Activated CD4-positive, alpha-beta T cell treated with anti-CD3 and anti-CD28 coated beads, Interleukin-2, amount 10 ng/mL, durations not matched to agents 24 days and 14 days (primary cell): ENCODE data around the gene STIM2. TPM values are rescaled to one million over a fixed set of nuclear protein-coding genes. Genes with fewer than 3 reads are reported as not detected.
A peak's percentile ranks its signal among the peaks of the same experiment; 100 is the strongest.

ENCODE experiments used
- DNase-seq: peaks from one replicate; pipeline ENCODE4 v3.0.0; 2022
- H3K27ac Mint-ChIP-seq: one replicate; pipeline ENCODE4 v1.8.0; 2022; ENCODE audit warnings: mild to moderate bottlenecking, mixed read lengths
- H3K27me3 Mint-ChIP-seq: one replicate; pipeline ENCODE4 v1.8.0; 2022; ENCODE audit warnings: mixed read lengths
- H3K36me3 Mint-ChIP-seq: one replicate; pipeline ENCODE4 v1.8.0; 2022; ENCODE audit warnings: low read depth, mild to moderate bottlenecking, mixed read lengths
- H3K4me1 Mint-ChIP-seq: one replicate; pipeline ENCODE4 v1.8.0; 2021; ENCODE audit warnings: mixed read lengths
- H3K4me3 Mint-ChIP-seq: one replicate; pipeline ENCODE4 v1.8.0; 2022; ENCODE audit warnings: mild to moderate bottlenecking, moderate library complexity, mixed read lengths
- H3K9me3 Mint-ChIP-seq: one replicate; pipeline ENCODE4 v1.8.0; 2021; ENCODE audit warnings: mixed read lengths
- intact Hi-C: fragments of 100-400 bp; cut with micrococcal nuclease; formaldehyde crosslinking; loops from one replicate; pipeline ENCODE4 v1.15.1; 2023
- total RNA-seq: library from RNA; stranded (reverse); gene quantifications from 2 replicates; pipeline ENCODE4 v1.2.3, GENCODE V29; 2022

Gene STIM2
- total RNA-seq, 1 donor from 2014 or later: 46.0 TPM

- Mint-ChIP-seq H3K27me3 (no peaks in the 10 kb centered on the region), H3K4me3 (peak overlapping the region; percentile 17), H3K9me3 (no peaks in the 10 kb centered on the region), H3K4me1 (peaks cover 50% of the 10 kb centered on the region), H3K36me3 (peaks cover 14% of the 10 kb centered on the region), H3K27ac (no peak overlapping the region)
- intact Hi-C loops: loop anchor here (5.0 kb wide), 2 partner anchors 92 to 1003 kb away; partner anchors contain the start of gene SEL1L3
- no peak for DNase-seq
These were observed 4.3 kb downstream of the STIM2 start for GRCh38 chr4:26864899-26865298.

- Mint-ChIP-seq H3K36me3 (peaks cover 17% of the 10 kb centered on the region), H3K4me3 (peak overlapping the region; percentile 32), H3K27ac (peak overlapping the region; percentile 11), H3K27me3 (no peaks in the 10 kb centered on the region), H3K4me1 (peaks cover 55% of the 10 kb centered on the region), H3K9me3 (no peaks in the 10 kb centered on the region)
- intact Hi-C loops: no loop called here
- no peak for DNase-seq
These were observed 5.6 kb downstream of the STIM2 start for GRCh38 chr4:26866203-26866602.

- H3K27ac Mint-ChIP-seq: no peak overlapping the region
- intact Hi-C loops: no loop called here
These were observed 6.1 kb downstream of the STIM2 start for GRCh38 chr4:26866781-26867180.

GRCh38 chr4:26867914-26868684 lies 7.5 kb downstream of the STIM2 start:
- no peaks in the 10 kb centered on the region for H3K27me3 Mint-ChIP-seq
- intact Hi-C loops: no loop called here
- DNase-seq: no peak
- peaks cover 17% of the 10 kb centered on the region for H3K36me3 Mint-ChIP-seq
- peaks cover 64% of the 10 kb centered on the region for H3K4me1 Mint-ChIP-seq
- H3K4me3 Mint-ChIP-seq: peak overlapping the region; percentile 28
- no peaks in the 10 kb centered on the region for H3K9me3 Mint-ChIP-seq
- peak overlapping the region; percentile 2 for H3K27ac Mint-ChIP-seq

More at GRCh38 chr4:26866781-26867180, 6.1 kb downstream of the STIM2 start:
- Mint-ChIP-seq H3K4me3 (peak overlapping the region; percentile 2), H3K27me3 (no peaks in the 10 kb centered on the region), H3K9me3 (no peaks in the 10 kb centered on the region), H3K4me1 (peaks cover 61% of the 10 kb centered on the region), H3K36me3 (peaks cover 17% of the 10 kb centered on the region)
- no peak for DNase-seq

GRCh38 chr4:26870576-26871262 lies 10.1 kb downstream of the STIM2 start:
- Mint-ChIP-seq H3K9me3 (no peaks in the 10 kb centered on the region), H3K4me3 (no peak overlapping the region), H3K36me3 (peaks cover 14% of the 10 kb centered on the region), H3K27me3 (no peaks in the 10 kb centered on the region), H3K27ac (no peak overlapping the region), H3K4me1 (peaks cover 58% of the 10 kb centered on the region)
- no peak for DNase-seq
- intact Hi-C loops: no loop called here

GRCh38 chr4:26871611-26872010 lies 11.0 kb downstream of the STIM2 start:
- peaks cover 13% of the 10 kb centered on the region for H3K36me3 Mint-ChIP-seq
- intact Hi-C loops: loop anchor here (2.0 kb wide), 1 partner anchor 15 kb away; no protein-coding TSS in a partner anchor
- DNase-seq: no peak
- no peaks in the 10 kb centered on the region for H3K9me3 Mint-ChIP-seq
- H3K27ac Mint-ChIP-seq: peak overlapping the region; percentile 10
- H3K4me3 Mint-ChIP-seq: no peak overlapping the region
- H3K4me1 Mint-ChIP-seq: peaks cover 56% of the 10 kb centered on the region
- H3K27me3 Mint-ChIP-seq: no peaks in the 10 kb centered on the region

GRCh38 chr4:26873391-26874026 lies 12.9 kb downstream of the STIM2 start:
- Mint-ChIP-seq H3K4me3 (peak overlapping the region; percentile 46), H3K27ac (peak overlapping the region; percentile 79), H3K4me1 (peaks cover 59% of the 10 kb centered on the region), H3K27me3 (no peaks in the 10 kb centered on the region), H3K9me3 (no peaks in the 10 kb centered on the region), H3K36me3 (peaks cover 22% of the 10 kb centered on the region)
- intact Hi-C loops: loop anchor here (1.0 to 2.0 kb wide), 2 partner anchors 12 to 13 kb away; no protein-coding TSS in a partner anchor
- DNase-seq: peak; percentile 86

- Mint-ChIP-seq H3K27me3 (no peaks in the 10 kb centered on the region), H3K27ac (no peak overlapping the region), H3K4me3 (no peak overlapping the region), H3K4me1 (peaks cover 61% of the 10 kb centered on the region), H3K9me3 (no peaks in the 10 kb centered on the region), H3K36me3 (peaks cover 23% of the 10 kb centered on the region)
- no peak for DNase-seq
- intact Hi-C loops: no loop called here
These were observed 13.5 kb downstream of the STIM2 start for GRCh38 chr4:26874110-26874509.

GRCh38 chr4:26877406-26877805 lies 16.8 kb downstream of the STIM2 start:
- no peak overlapping the region for H3K4me3 Mint-ChIP-seq
- H3K4me1 Mint-ChIP-seq: peaks cover 58% of the 10 kb centered on the region
- H3K36me3 Mint-ChIP-seq: peaks cover 23% of the 10 kb centered on the region

GRCh38 chr4:26877961-26878360 lies 17.3 kb downstream of the STIM2 start:
- H3K4me3 Mint-ChIP-seq: peak overlapping the region; percentile 40
- no peak for DNase-seq
- H3K4me1 Mint-ChIP-seq: peaks cover 55% of the 10 kb centered on the region
- peak overlapping the region; percentile 89 for H3K27ac Mint-ChIP-seq
- peaks cover 23% of the 10 kb centered on the region for H3K36me3 Mint-ChIP-seq
- H3K9me3 Mint-ChIP-seq: no peaks in the 10 kb centered on the region
- intact Hi-C loops: loop anchor here (1.0 kb wide), 1 partner anchor 8 kb away; no protein-coding TSS in a partner anchor
- H3K27me3 Mint-ChIP-seq: no peaks in the 10 kb centered on the region

More at GRCh38 chr4:26877406-26877805, 16.8 kb downstream of the STIM2 start:
- Mint-ChIP-seq H3K27me3 (no peaks in the 10 kb centered on the region), H3K9me3 (no peaks in the 10 kb centered on the region), H3K27ac (peak overlapping the region; percentile 89)
- DNase-seq: no peak
- intact Hi-C loops: no loop called here

- Mint-ChIP-seq H3K27me3 (no peaks in the 10 kb centered on the region), H3K4me1 (peaks cover 55% of the 10 kb centered on the region), H3K9me3 (no peaks in the 10 kb centered on the region), H3K36me3 (peaks cover 23% of the 10 kb centered on the region), H3K4me3 (peak overlapping the region; percentile 40), H3K27ac (peak overlapping the region; percentile 89)
- DNase-seq: peak; percentile 65
- intact Hi-C loops: loop anchor here (1.0 kb wide), 1 partner anchor 7 kb away; no protein-coding TSS in a partner anchor
These were observed 18.3 kb downstream of the STIM2 start for GRCh38 chr4:26878794-26879391.

- Mint-ChIP-seq H3K4me1 (peaks cover 55% of the 10 kb centered on the region), H3K27ac (peak overlapping the region; percentile 75), H3K27me3 (no peaks in the 10 kb centered on the region), H3K9me3 (no peaks in the 10 kb centered on the region), H3K4me3 (peak overlapping the region; percentile 37), H3K36me3 (peaks cover 23% of the 10 kb centered on the region)
- intact Hi-C loops: loop anchor here (10.0 kb wide), 2 partner anchors 505 to 805 kb away; no protein-coding TSS in a partner anchor
- peak; percentile 64 for DNase-seq
These were observed 19.2 kb downstream of the STIM2 start for GRCh38 chr4:26879805-26880204.

- DNase-seq: no peak
- intact Hi-C loops: loop anchor here (1.0 to 10.0 kb wide), 6 partner anchors 24 to 809 kb away; partner anchors contain the start of gene STIM2
- Mint-ChIP-seq H3K36me3 (peaks cover 10% of the 10 kb centered on the region), H3K27me3 (no peaks in the 10 kb centered on the region), H3K27ac (peak overlapping the region; percentile 87), H3K9me3 (no peaks in the 10 kb centered on the region), H3K4me3 (peak overlapping the region; percentile 81), H3K4me1 (peaks cover 57% of the 10 kb centered on the region)
These were observed 23.4 kb downstream of the STIM2 start for GRCh38 chr4:26884026-26884425.
